ENCODE results near the gene NOC4L.

The NOC4L gene

GRCh38 chr12:132154941-132155770, 10.9 kb downstream of the NOC4L start:
- FAIRE-seq, result no peak
- DNase-seq (ENCODE audit: insufficient read length, low spot score), result no peak

GRCh38 chr12:132155771-132156572, 11.7 kb downstream of the NOC4L start:
- FAIRE-seq (no peak), DNase-seq (ENCODE audit: insufficient read length, low spot score) (no peak)

- no peak for FAIRE-seq
- no peak for DNase-seq (ENCODE audit: insufficient read length, low spot score)
These were observed 12.5 kb downstream of the NOC4L start for GRCh38 chr12:132156573-132157325.

- FAIRE-seq (no peak), DNase-seq (ENCODE audit: insufficient read length, low spot score) (no peak)
These were observed 13.6 kb downstream of the NOC4L start for GRCh38 chr12:132157733-132158409.

GRCh38 chr12:132158677-132159554, 14.7 kb downstream of the NOC4L start:
- FAIRE-seq, result no peak
- DNase-seq (ENCODE audit: insufficient read length, low spot score), result no peak

- FAIRE-seq, result no peak
- no peak for DNase-seq (ENCODE audit: insufficient read length, low spot score)
These were observed 15.3 kb downstream of the NOC4L start for GRCh38 chr12:132159555-132160003.

GRCh38 chr12:132160016-132160415, 15.8 kb downstream of the NOC4L start:
- FAIRE-seq, result no peak
- no peak for DNase-seq (ENCODE audit: insufficient read length, low spot score)

- DNase-seq (ENCODE audit: insufficient read length, low spot score) (no peak), FAIRE-seq (no peak)
These were observed 16.4 kb downstream of the NOC4L start for GRCh38 chr12:132160601-132161035.

GRCh38 chr12:132161036-132161781, 17.0 kb downstream of the NOC4L start:
- DNase-seq (ENCODE audit: insufficient read length, low spot score) (no peak), FAIRE-seq (no peak)

- no peak for DNase-seq (ENCODE audit: insufficient read length, low spot score)
- no peak for FAIRE-seq
These were observed 17.7 kb downstream of the NOC4L start for GRCh38 chr12:132161796-132162507.

- FAIRE-seq (no peak), DNase-seq (ENCODE audit: insufficient read length, low spot score) (no peak)
These were observed 18.3 kb downstream of the NOC4L start for GRCh38 chr12:132162508-132163031.

GRCh38 chr12:132163041-132163910, 19.0 kb downstream of the NOC4L start:
- FAIRE-seq (no peak), DNase-seq (ENCODE audit: insufficient read length, low spot score) (no peak)

GRCh38 chr12:132163911-132164288, 19.6 kb downstream of the NOC4L start:
- FAIRE-seq (no peak), DNase-seq (ENCODE audit: insufficient read length, low spot score) (no peak)

- DNase-seq (ENCODE audit: insufficient read length, low spot score) (no peak), FAIRE-seq (no peak)
These were observed 20.2 kb downstream of the NOC4L start for GRCh38 chr12:132164426-132164825.

GRCh38 chr12:132165584-132165983, 21.3 kb downstream of the NOC4L start:
- DNase-seq (ENCODE audit: insufficient read length, low spot score), result no peak
- no peak for FAIRE-seq

- no peak for FAIRE-seq
- no peak for DNase-seq (ENCODE audit: insufficient read length, low spot score)
These were observed 21.8 kb downstream of the NOC4L start for GRCh38 chr12:132166093-132166492.
